Kidney (tissue), 14 donors: ENCODE data around the gene CYP3A5. TPM values are rescaled to one million over a fixed set of nuclear protein-coding genes. Genes with fewer than 3 reads are reported as not detected.

Experiments used
- DNase-seq, 5 donors: peaks; one replicate each; pipeline ENCODE4 v3.0.0-alpha.2; 2013 to 2020
- FAIRE-seq: peaks from 2 replicates; lab custom pipeline; 2012; peaks lifted over from hg19 to GRCh38; lab: Jason Lieb, UNC
- H3K27ac ChIP-seq, 2 donors: one replicate each; pipeline ENCODE4 v1.7.0; 2013; ENCODE audit warnings: low read depth in 2 of 2, low read length in 2 of 2, inconsistent platforms in 1 of 2
- H3K27me3 ChIP-seq: one replicate; pipeline ENCODE4 v1.7.1; 2013; ENCODE audit warnings: low read length, inconsistent platforms; ENCODE audit not compliant: control insufficient read depth, insufficient read depth
- H3K36me3 ChIP-seq, 3 donors: one replicate each; pipeline versions ENCODE4 v1.7.0 to v1.7.1; 2013; ENCODE audit warnings: low read length in 3 of 3, control low read depth in 1 of 3, inconsistent platforms in 1 of 3; ENCODE audit not compliant: insufficient read depth in 3 of 3, control insufficient read depth in 2 of 3
- H3K4me1 ChIP-seq, 3 donors: one replicate each; pipeline versions ENCODE4 v1.7.0 to v1.7.1; 2013; ENCODE audit warnings: low read length in 3 of 3, inconsistent platforms in 1 of 3, low read depth in 1 of 3; ENCODE audit not compliant: control insufficient read depth in 2 of 3, insufficient read depth in 2 of 3
- H3K4me3 ChIP-seq, 3 donors: one replicate each; pipeline versions ENCODE4 v1.7.0 to v1.8.1; 2013; ENCODE audit warnings: low read length in 3 of 3, control low read depth in 1 of 3, inconsistent platforms in 1 of 3
- H3K9ac ChIP-seq, 3 donors: one replicate each; pipeline versions ENCODE4 v1.7.0 to v1.7.1; 2013; ENCODE audit warnings: low read length in 3 of 3, control low read depth in 1 of 3, inconsistent platforms in 1 of 3
- H3K9me3 ChIP-seq, 3 donors: one replicate each; pipeline versions ENCODE4 v1.7.0 to v1.7.1; 2013; ENCODE audit warnings: low read length in 3 of 3, control low read depth in 1 of 3, inconsistent platforms in 1 of 3; ENCODE audit not compliant: control insufficient read depth in 2 of 3, insufficient read depth in 1 of 3
- CTCF ChIP-seq: IDR thresholded peaks from 3 replicates; pipeline ENCODE4 v1.5.1; 2012; ENCODE audit warnings: mild to moderate bottlenecking, moderate library complexity, borderline replicate concordance; ENCODE audit not compliant: insufficient read depth; ENCODE audit errors: extremely low read depth
- intact Hi-C: fragments of 100-400 bp; cut with DNase I; formaldehyde crosslinking; loops from one replicate; pipeline ENCODE4 v1.11.1; 2022
- polyA plus RNA-seq: library from polyadenylated mRNA; stranded (reverse); fragments of 350-450 nt; fragmentation: Illumina TruSeq; extraction: RNeasy Lipid Tissue Mini Kit (QIAGEN cat#74804); gene quantifications from one replicate; pipeline ENCODE4 v1.2.3, GENCODE V29; 2014; ENCODE audit warnings: low read depth, low replicate concordance; ENCODE audit not compliant: insufficient read depth
- total RNA-seq: library from RNA; stranded (reverse); fragmentation: NEBNext Ultra II Directional; extraction: Animal tissue kit (Norgen Biotek cat#: 25700); gene quantifications from one replicate; pipeline ENCODE4 v1.2.1, GENCODE V29; 2021
- donor health status: control.
- donor health status: control.
- donor health status: control.
- donor health status: control.
- donor health status: control.
- donor health status: DM: yes; HTN: yes; CAD: no.
- donor health status: Normal renal cell carcinoma (clear cell type).

CYP3A5 gene
- total and polyA plus RNA-seq, 2 donors from 2014 or later = 7.6 to 13.5 TPM

DNA sequence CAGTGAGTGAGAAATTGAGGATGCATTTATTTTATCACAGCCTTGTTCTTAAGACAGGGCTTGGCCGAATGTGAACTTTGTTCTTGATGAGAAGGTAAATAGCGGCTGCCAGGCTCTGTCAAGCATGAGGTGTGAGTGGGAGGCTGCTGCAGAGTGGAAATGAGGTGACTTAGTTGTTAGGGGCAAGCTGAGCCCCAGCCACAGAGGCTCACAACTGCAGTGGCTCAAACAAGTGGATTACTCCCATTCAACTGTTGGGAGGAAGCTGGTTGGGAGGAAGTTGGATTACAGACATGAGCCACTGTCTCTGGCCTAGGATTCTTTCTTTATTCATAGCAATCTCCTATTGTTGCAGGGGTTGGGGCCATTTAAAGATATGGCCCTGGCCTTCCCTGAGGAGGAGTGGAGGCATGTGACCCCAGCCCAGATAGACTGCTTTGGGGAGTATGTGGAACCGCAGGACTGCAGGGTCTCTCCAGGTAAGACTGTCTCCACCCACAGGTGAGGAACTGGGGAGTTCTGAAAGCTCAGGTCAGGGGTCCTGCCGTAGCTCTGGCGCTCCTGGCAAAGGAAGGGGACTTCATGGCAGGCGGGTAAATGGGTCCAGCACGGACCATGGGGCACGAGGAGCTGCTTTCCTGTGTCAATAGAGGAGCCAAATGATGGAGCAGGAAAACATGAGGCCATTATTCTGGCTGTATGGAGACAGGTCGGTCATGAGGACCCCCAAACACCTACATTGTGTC lies 55.9 kb downstream of the CYP3A5 start:
- no peak for FAIRE-seq
- peaks cover 9 to 80% (median 62%) of the 10 kb centered on the region in 3 donors for H3K36me3 ChIP-seq
- no peak overlapping the region for H3K27ac ChIP-seq

GRCh38 chr7:99623091-99623693 lies 56.6 kb downstream of the CYP3A5 start:
- FAIRE-seq (no peak), DNase-seq (no peak)
- H3K9me3 ChIP-seq = no peaks in the 10 kb centered on the region
- intact Hi-C loops = no loop called here
- TF ChIP-seq CTCF = no peak
- H3K36me3 ChIP-seq = peaks cover 7 to 83% (median 60%) of the 10 kb centered on the region in 3 donors
- H3K9ac ChIP-seq = no peak overlapping the region
- no peaks in the 10 kb centered on the region for H3K4me1 ChIP-seq
- H3K27ac ChIP-seq = no peak overlapping the region
- no peaks in the 10 kb centered on the region for H3K27me3 ChIP-seq
- H3K4me3 ChIP-seq = no peak overlapping the region

More for the DNA sequence above, 55.9 kb downstream of the CYP3A5 start:
- peak in 1 of 5 donors; percentile 15 for DNase-seq
- Histone ChIP-seq H3K9ac (no peak overlapping the region), H3K27me3 (no peaks in the 10 kb centered on the region), H3K4me3 (no peak overlapping the region), H3K9me3 (no peaks in the 10 kb centered on the region), H3K4me1 (no peaks in the 10 kb centered on the region)
- TF ChIP-seq CTCF = no peak
- intact Hi-C loops = no loop called here

GRCh38 chr7:99622596-99622995 lies 57.2 kb downstream of the CYP3A5 start:
- Histone ChIP-seq H3K9ac (no peak overlapping the region), H3K27me3 (no peaks in the 10 kb centered on the region), H3K4me3 (no peak overlapping the region), H3K4me1 (peaks cover 0 to 5% (median 3%) of the 10 kb centered on the region in 3 donors), H3K36me3 (peaks cover 7 to 82% (median 60%) of the 10 kb centered on the region in 3 donors), H3K9me3 (no peaks in the 10 kb centered on the region), H3K27ac (no peak overlapping the region)
- intact Hi-C loops = no loop called here
- DNase-seq (no peak), FAIRE-seq (no peak)
- TF ChIP-seq CTCF = no peak
